ENCODE measurements around the gene DHX35.
"Not testable (repeated sequence)": the region's sequence is repeated elsewhere in the genome, so short reads cannot be mapped to it uniquely, and the experiment has no call there.

Gene DHX35

DNA sequence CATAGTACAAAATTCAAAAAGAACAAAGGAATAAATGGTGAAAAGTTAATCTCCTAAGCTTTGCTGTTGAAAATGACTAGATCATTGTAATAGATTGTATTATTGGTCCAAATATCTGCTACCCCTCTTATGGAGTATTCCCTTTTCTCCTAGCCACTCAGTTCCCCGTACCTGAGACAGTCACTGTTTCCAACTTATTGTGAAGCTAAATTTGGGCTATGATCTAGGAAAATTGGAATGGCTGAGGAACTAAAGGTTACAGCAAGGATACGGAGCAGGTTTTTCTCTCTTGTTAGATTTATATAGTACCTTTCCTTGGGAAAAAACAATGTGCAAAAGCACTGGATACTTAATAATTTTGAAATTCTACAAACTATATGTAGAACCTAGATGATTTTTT is 17.3 kb downstream of the DHX35 start:
- no peak for DNase-seq (ENCODE audit: low read depth)

DNA sequence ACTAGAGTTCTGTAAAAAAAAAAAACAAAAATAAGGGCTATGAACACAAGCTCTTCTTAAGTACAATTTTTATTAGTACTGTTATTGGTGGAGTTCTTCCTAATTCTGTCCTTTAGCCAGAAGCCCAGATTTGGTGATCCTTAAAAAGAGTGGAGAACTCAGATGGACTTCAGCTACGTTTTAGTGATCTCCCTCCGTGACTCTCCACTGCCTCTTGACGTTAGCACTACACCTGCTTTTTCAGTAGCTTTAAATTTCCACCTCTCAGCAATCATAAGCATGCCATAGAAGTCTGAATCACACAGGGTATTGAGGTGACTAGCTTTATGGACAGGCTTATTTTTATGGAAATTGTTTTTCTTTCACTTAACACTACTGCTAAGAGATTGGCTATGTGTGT is 17.7 kb downstream of the DHX35 start:
- DNase-seq (ENCODE audit: low read depth) = no peak

DNA sequence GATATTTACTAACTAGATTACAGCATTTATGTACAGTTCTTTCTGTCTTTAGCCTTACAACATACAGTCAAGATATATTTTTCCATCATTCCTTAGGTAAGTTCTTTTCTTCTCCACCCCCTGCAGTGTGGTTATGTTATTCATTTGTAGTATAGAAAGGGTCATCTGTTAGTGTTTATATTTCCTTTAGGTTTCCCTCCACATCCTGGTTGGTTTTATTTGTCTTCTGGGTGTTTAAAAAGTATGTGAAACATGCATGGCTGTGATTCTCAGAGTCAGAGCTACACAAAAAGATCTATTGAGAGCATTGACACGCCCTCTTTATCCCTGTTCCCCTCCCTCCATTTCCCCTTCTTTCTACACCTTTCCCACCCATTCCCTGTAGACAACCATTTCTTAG is 20.1 kb downstream of the DHX35 start:
- no peak for DNase-seq (ENCODE audit: low read depth)

DNA sequence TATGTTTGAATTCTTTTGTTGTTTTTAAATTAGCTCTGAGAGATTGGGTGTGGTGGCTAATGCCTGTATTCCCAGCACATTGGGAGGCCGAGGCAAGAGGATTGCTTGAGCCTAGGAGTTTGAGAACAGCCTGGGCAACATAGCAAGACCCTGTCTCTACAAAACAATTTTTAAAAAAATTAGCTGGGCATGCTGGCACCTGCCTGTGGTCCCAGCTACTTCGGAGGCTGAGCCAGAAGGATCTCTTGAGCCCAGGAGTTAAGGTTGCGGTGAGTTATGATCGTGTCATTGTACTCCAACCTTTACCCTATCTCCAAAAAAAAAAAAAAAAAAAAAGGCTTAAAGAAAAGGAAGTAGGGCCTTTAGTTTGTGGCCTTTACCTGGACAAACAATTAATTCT is 22.9 kb downstream of the DHX35 start:
- no peak for DNase-seq (ENCODE audit: low read depth)

DNA sequence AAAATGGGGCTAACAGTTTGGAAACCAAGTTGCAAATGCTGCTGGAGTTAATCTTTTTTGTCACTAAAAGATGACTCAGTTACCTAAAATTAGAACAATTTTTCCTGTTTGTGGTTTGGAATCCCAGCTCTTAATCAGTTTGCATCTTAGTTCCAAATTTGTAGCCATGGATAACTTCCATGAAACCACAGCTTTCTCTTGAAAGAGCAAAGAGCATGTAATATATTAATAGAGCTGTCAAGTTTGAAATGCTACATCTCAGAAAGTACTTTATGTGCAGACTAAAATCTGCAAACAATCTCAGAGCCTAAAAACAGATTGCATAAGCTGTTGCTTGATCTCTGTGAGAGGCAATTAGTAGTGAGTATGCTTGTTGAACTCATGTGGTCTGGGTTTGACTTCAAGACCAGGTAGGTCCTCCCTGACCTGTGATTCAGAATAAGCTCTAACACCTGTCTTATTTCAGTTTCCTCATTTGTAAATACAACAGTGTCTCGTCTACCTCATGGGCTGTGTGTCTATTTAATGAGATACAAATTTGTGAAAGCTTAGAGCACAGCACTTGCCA is 23.5 kb downstream of the DHX35 start:
- DNase-seq (ENCODE audit: low read depth) = no peak

DNA sequence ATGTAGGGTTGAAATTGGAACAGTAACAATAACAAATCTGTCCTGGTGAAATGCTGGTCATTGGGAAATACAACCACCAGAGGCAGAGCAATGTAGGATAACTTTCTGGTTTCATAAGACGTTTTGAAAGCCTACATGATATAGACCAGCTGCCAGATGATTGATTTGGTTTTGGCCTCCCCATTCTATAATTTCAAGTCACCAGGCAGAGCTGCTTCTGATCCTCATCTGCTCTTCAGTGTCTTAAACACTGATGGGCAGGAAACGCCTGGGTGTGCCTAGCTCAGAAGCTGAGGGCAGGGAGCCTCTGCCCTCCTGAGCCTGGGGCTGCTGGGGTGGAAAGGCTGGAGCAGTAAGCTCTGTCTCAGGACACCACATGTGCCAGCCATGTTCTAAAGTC is 24.5 kb downstream of the DHX35 start:
- DNase-seq (ENCODE audit: low read depth) = no peak

DNA sequence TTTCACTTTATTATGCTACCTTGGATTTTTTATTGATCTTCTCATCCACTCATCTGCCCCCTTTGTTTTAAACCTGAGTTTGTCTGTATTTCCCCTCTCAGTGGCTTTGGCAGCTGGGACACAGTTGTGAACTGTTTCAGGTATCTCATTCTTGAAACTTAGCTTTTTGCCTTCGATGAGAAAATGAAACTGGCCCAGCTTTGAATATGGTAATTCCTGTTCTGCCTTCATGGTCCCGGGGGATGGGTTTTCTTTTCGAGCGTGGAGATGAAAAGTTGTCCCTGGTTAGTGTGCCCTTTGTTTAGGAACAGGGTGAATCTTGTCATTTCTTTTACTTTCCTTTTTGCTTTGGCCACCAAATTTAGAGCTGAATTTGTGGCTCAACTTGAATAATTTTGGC is 25.6 kb downstream of the DHX35 start:
- no peak for DNase-seq (ENCODE audit: low read depth)

DNA sequence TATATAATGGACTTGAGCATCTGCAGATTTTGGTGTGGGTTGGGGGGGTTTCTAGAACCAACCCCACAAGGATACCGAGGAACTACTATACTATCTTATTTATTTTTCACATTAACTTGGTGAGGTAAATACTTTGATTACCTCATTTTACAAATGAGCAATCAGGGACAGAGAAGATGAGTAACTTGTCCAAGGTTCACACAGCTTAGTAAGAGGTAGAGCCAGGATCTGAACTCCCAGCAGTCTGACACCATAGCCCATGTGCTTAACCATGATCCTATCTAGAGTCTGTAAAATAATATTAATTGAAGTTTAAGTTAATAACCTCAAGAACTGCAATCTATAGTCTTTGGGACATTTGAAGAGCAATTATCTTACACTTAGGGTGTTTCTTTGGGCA is 28.6 kb downstream of the DHX35 start:
- no peak for DNase-seq (ENCODE audit: low read depth)

DNA sequence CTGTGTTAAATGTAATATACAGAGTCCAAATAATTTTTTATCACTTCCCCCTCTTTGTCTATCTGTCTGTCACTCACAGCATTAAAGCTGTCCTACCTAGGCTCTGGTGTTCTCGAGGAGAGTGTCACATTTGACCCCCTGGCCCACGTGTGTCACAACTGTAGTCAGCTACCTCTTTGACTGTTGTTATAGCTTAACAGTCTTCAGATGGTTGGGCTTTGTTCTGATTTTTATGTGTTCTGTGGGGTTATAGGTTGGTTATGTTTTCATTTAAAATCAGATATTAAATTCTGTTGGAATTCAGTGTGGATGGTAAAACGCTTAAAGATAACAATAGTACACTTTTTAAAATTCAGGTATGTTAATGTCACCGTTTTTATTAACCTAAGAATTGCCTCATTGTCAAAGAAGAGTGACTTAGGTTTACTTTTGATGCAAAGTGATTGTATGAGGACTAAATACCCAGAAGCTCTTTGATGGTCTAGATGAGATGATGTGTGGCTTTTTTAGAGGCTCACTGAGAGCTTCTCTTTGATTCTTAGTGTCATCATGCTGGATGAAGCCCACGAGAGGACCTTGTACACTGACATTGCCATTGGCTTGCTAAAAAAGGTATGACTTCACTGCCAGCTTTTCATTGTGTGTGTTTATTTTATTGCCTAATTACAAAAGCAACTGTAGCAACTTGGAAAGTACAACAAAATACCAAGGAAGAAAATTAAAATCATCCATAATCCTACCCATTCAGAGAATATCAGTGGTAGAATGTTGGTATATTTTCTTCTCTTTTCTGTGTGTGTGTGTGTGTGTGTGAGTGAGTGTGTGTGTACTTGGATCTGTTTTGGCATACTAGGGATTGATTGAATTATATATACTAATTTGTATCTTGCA is 29.9 kb downstream of the DHX35 start:
- no peak for DNase-seq (ENCODE audit: low read depth)

DNA sequence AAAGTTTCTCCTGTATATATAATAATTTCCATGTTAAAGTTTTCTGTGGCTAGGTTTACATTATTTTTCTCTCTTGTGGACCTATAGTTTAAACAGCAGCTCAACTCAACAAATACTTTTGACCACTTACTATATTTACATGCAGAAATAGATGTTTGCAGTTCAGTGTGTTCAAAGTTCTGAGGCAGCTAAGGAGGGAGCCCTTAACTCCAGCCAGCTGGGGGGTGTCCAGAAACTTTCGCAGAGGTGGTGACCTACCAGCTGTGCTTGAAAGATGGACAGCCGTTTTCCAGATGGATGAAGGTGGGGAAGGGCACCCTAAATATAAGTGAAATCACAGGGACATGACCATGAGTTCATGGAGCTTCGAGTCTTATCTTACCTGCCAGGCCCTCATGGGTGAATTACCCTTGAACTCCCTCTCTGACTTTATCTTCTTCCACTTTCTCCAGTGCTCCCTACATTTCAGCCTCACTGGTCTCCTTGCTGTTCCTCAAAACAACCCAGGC is 33.4 kb downstream of the DHX35 start:
- DNase-seq (ENCODE audit: low read depth) = no peak

DNA sequence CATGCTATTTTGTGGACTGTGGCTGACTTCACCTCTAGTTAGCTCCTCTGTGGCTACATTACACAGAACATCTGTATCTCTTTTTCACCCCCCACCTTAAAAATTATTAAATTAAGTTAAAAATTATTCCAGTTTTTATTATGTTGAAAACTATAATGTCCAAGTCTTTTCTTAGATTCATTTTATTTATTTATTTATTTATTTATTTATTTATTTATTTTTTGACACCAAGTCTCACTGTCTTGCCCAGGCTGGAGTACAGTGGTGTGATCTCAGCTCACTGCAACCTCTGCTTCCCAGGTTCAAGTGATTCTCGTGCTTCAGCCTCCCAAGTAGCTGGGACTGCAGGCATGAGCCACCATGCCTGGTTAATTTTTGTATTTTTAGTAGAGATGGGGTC is 34.7 kb downstream of the DHX35 start:
- DNase-seq (ENCODE audit: low read depth) = not testable (repeated sequence)

DNA sequence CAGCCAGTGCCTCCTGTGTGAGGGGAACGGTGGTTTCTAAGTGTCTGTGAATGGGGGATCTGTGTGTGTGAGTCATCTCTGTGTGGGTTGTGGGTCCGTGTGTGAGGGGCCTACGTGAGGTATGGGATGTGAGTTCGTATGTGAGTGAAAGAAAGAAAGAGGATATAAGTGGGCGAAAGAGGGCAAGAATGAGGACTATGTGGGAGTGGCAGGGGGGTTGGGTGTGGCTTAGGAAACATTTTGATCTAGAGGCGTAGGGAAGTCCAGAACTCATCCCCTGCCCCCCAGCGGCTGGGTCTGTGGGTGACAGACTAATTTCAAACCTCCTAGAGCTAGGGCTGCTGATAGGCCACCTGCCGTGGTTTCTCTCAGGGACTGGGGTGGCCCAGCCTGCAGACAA is 35.5 kb downstream of the DHX35 start:
- DNase-seq (ENCODE audit: low read depth) = no peak

DNA sequence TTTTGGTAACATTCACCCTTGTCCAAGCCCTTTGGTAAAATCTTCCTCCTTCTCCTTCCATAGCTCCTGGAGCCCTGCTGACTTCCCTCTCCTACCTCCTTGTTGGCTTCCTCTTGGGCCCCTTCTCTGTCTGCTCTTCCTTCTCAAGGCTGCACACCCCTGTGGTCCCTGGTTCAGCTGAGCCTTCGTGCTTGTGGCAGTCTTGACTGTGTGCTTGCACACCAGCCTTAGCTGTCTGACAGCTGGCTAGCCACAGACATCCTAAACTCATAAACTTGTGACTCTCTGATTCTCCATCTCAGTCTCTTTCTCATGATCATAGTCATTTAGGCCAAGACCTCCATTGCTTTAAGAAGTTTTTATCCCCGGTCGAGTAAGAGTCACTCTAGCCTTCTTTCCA is 37.1 kb downstream of the DHX35 start:
- DNase-seq (ENCODE audit: low read depth) = no peak

DNA sequence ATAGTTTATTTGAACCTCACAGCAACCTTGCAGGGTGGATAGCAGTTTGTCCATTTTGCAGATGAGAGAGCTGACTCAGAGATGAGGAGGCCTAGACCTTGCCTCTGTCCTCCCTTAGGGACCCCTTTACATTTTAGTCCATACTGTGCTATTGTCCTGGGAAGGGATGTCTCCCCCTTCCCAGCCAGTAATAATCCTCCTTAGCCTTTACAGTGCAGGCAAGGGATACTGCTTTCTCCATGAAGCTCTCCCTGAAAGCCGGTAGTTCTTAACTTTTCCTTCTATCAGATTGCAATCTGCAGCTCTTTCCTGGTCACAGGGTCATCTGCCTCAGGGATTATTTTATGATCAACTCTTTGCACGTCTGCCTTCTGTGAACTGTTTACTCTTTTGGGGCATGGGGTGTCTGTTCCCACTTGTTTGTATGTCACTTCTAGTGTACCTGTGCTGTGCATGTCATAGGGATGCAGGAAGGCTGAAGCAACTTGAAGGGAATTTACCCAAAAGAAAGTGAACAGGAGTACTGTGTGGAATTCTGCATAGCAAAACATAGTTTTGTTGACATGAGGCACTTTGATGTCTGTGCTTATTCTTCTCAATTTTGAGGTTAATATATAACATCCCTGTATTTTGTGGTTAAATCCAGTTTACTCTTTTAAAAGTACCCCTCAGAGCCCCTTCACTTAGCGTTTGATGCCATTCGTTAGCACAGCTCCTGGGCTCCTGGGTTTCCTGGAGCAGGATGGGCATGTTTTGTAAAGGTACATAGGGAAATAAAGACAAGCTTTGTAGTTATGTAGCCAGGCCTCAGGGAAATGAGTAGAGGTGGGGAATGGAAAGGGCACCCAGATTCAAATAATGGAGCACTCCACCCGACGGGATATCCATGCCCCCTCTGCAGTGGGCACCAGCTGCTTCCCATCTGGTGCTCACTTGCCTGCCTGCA is 38.1 kb downstream of the DHX35 start:
- DNase-seq (ENCODE audit: low read depth) = no peak

DNA sequence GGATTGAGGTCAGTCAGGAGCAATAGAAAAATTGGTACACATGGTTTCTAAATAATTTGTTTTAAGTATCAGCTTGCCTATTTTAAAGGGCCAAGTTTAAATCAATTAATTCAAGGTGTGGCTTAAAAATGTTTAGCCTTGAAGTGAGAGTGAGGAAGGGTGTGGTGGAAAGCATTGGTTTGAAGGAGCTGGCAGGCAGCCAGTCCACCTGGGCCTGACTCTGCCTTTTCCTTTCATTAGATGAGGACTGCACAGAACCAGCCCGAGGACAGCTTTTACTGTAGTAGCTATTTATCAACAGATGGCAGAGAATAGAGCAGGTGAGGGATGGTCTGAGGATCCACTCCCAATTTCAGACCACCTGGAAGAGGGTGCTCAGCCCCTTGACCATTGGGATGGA is 42.4 kb downstream of the DHX35 start:
- no peak for DNase-seq (ENCODE audit: low read depth)

DNA sequence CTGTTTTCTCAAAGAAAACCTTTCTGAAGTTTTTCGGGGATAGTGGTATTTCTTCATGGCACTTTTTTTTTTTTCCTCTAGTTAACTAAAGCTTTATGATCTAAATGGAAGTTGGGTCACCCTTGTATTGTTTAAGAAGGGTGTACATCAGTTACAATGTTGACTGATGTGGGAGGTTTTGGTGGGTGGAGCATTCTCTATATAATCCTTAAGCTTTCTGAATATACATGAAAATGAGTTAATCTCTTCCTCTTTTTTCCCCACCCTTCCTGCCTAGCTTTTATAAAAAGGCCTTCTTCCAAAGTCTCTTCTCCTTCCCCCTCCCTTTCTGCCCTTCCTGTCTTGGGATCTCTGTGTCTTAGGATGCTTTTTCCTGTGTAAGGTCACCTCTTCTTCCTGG is 47.2 kb downstream of the DHX35 start:
- DNase-seq (ENCODE audit: low read depth) = no peak

DNA sequence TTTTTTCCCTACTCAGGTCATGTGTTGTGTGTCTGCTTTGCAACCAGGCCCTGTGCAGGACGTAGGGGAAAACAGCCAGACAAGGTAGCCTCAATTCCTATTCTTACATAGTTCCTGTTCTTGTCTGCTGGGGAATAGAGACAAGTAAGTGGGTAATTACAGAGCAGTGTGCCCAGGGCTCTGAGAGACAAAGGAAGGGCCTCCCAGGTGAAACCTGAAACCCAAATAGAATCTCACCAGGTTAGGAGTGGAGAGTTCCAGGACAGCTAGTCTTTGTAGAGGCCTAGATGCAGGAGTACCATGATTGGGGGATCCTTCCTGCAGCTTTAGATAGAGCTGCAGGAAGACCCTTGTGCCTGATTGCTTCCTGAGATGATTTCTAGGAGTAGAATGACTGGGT is 48.4 kb downstream of the DHX35 start:
- DNase-seq (ENCODE audit: low read depth) = no peak

DNA sequence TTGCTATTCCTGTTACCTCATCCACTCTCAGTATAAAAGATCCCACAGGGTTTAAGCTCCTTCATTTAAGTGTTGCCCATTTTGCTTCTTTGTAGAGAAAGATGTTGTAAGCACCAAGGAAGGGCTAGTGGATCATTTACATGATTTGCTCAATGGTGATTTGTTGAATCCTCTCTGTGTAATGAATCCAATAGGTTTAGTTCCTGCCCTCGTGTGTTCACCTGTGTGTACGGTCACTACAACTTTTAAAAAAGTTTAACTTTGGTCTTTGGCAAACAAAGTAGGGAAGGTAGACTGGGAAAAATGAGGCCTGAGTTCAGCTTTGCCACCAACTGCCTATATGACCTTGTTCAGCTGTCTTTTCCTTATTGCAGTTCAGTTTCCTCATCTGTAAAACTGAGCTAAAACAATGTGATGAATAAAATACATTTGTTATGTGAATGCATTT is 51.5 kb downstream of the DHX35 start:
- no peak for DNase-seq (ENCODE audit: low read depth)

DNA sequence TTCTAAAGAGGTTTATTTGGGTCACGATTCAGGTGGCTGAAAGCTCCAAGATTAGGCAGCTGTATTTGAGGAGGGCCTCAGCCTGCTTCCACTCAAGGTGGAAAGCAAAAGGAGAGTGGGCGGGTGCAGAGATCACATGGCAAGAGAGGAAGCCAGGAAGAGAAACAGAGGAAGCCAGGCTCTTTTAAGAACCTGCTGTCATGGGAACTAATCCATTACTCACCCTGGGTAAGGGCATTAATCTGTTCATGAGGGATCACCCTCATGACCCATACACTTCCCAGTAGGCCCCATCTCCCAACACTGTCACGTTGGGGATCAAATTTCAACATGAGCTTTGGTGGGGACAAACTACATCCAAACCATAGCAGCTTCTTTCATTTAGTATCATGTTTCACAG is 53.9 kb downstream of the DHX35 start:
- DNase-seq (ENCODE audit: low read depth) = no peak

DNA sequence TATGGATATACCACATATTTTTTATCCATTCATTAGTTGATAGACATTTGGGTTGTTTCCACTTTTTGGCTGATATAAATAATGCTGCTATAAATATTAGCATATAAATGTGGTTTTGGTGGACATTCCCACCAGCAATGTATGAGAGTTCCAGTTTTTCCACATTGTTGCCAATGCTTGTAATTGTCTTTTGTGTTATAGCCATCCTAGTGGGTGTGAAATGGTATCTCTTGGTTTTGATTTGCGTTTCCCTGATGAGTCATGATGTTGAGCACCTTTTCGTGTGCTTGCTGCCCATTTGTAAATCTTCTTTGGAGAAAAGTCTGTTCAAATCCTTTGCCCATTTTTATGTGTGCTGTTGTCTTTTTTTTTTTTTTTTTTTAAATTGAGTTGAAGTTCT is 54.4 kb downstream of the DHX35 start:
- no peak for DNase-seq (ENCODE audit: low read depth)

DNA sequence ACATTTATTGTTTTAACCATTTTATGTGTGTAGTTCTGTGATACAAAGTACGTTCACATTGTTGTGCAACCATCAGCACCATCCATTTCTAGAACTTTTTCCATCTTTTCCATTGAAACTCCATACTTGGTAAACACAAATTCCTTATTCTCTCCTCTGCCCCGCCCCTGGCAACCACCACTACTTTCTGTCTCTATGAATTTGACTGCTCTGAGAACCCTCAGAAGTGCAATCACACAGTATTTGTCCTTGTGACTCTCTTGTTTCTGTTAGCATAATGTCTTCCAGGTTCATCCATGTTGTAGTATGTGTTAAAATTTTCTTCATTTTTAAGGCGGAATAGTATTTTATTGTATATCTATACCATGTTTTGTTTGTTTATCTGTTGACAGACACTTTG is 56.9 kb downstream of the DHX35 start:
- DNase-seq (ENCODE audit: low read depth) = no peak

DNA sequence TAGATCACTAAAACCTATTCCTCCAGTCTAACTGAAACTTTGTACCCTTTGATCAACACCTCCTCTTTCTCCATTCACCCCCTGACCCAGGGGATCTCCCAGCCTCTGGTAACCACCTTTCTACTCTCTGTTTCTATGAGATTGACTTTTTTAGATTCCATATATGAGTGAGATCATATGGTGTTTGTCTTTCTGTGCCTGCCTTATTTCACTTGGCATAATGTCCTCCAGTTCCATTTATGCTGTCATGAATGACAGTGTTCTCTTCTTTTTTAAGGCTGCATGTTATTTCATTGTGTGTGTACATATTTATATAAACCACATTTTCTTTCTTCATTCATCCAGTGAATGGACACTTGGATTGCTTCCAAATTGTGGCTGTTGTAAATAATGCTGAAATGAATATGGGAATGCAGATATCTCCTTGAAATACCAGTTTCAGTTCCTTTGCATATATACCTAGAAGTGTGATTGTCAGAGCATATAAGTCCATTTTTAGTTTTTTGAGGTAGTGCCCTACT is 57.7 kb downstream of the DHX35 start:
- DNase-seq (ENCODE audit: low read depth) = no peak
